SK-N-MC (cell line): ENCODE data around the gene PROCR.

Experiments used
- EZH2 ChIP-seq: fragments of 200-600 bp; sonication (generic); IDR thresholded peaks from one replicate; pipeline ENCODE4 v1.6.1; 2017; ENCODE audit warnings: antibody characterized with exemption
- POLR2AphosphoS5 ChIP-seq: IDR thresholded peaks from 2 replicates; pipeline ENCODE4 v1.6.1; 2012; ENCODE audit warnings: mild to moderate bottlenecking, low read depth, low read length, borderline replicate concordance

DNA sequence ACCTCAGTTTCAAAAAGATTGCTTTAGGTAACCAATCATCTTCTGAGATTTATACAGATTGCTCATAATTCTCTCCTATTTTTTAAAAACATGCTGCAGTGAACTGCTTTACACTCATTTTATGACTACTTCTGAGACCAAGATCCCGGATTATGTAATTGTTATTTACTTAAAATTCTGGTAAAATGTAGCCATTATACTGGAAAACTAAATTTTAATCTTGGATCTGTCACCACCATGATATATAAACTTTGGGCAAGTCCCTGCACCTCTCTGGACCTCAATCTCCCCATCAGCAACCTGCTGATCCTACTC is 477 bp upstream of the PROCR start:
- no peak for TF ChIP-seq POLR2AphosphoS5
- no peak for TF ChIP-seq EZH2
